GM10248 (cell line): Measurements from ENCODE around the gene PSMB3.
"Not testable (repeated sequence)": the region's sequence is repeated elsewhere in the genome, so short reads cannot be mapped to it uniquely, and the experiment has no call there.

Source experiments
- CTCF ChIA-PET: fragments of 300-600 bp; sonication (Branson Sonifier 250); formaldehyde crosslinking; extraction: SDS; loops from one replicate; lab custom pipeline; 2021; ENCODE audit warnings: antibody characterized with exemption; lab: Yijun Ruan, JAX
- POLR2A ChIA-PET: fragments of 350-650 bp; sonication (Branson Sonifier 250); formaldehyde crosslinking; extraction: SDS; loops from one replicate; lab custom pipeline; 2020; ENCODE audit warnings: antibody characterized with exemption; lab: Yijun Ruan, JAX
- DNase-seq: peaks from one replicate; pipeline ENCODE4 v3.0.0; 2012; ENCODE audit errors: extremely low spot score
- TF ChIP-seq, protein P1 (sequence below): IDR thresholded peaks from 2 replicates; pipeline ENCODE4 v1.5.1; 2012; ENCODE audit warnings: mild to moderate bottlenecking, low read depth; ENCODE audit errors: extremely low read depth, missing control alignments, control extremely low read depth

Gene PSMB3

DNA sequence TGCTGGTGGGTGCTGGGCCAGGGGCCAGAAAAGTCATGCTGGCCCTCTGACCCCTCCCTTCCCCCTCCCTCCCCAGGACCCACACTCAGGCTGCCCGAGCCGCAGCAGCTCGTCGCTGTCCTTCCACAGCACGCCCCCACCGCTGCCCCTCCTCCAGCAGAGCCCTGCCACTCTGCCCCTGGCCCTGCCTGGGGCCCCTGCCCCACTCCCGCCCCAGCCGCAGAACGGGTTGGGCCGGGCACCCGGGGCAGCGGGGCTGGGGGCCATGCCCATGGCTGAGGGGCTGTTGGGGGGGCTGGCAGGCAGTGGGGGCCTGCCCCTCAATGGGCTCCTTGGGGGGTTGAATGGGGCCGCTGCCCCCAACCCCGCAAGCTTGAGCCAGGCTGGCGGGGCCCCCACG lies 30.7 kb upstream of the PSMB3 start:
- CTCF ChIA-PET, result interaction anchor here (1.0 to 2.7 kb wide), 2 partner anchors 11 to 14 kb away, joined by 3 to 18 read pairs; no protein-coding TSS in a partner anchor
- TF ChIP-seq, protein P1, sequence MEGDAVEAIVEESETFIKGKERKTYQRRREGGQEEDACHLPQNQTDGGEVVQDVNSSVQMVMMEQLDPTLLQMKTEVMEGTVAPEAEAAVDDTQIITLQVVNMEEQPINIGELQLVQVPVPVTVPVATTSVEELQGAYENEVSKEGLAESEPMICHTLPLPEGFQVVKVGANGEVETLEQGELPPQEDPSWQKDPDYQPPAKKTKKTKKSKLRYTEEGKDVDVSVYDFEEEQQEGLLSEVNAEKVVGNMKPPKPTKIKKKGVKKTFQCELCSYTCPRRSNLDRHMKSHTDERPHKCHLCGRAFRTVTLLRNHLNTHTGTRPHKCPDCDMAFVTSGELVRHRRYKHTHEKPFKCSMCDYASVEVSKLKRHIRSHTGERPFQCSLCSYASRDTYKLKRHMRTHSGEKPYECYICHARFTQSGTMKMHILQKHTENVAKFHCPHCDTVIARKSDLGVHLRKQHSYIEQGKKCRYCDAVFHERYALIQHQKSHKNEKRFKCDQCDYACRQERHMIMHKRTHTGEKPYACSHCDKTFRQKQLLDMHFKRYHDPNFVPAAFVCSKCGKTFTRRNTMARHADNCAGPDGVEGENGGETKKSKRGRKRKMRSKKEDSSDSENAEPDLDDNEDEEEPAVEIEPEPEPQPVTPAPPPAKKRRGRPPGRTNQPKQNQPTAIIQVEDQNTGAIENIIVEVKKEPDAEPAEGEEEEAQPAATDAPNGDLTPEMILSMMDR, result no peak
- POLR2A ChIA-PET, result interaction anchor here (1.5 kb wide), 1 partner anchor 30 kb away, joined by 3 read pairs; the partner anchor contains the start of gene PSMB3
- no peak for DNase-seq

DNA sequence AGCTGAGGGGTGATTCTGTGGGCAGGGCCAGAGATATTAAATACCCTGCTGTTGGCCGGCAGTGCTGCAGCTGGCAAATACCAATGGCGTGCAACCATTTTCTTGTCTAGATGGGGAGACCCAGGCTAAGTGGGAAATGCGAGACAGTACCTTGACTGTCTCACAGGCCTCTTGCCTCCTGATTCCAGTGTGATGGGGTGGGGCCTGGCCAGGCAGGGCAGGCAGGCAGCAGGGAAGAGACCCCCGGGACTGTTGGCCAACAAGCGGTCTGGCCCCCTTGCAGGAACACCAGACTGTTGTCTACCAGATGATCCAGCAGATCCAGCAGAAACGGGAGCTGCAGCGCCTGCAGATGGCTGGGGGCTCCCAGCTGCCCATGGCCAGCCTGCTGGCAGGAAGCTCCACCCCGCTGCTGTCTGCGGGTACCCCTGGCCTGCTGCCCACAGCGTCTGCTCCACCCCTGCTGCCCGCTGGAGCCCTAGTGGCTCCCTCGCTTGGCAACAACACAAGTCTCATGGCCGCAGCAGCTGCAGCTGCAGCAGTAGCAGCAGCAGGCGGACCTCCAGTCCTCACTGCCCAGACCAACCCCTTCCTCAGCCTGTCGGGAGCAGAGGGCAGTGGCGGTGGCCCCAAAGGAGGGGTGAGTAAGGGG lies 28.1 kb upstream of the PSMB3 start:
- TF ChIP-seq, protein P1, result no peak
- CTCF ChIA-PET, result interaction anchor here (0.9 to 1.4 kb wide), 4 partner anchors 10 to 15 kb away, joined by 3 read pairs; no protein-coding TSS in a partner anchor
- POLR2A ChIA-PET, result no interaction called here
- no peak for DNase-seq

- CTCF ChIA-PET, result interaction anchor here (0.9 to 1.4 kb wide), 3 partner anchors 9 to 16 kb away, joined by 3 read pairs; no protein-coding TSS in a partner anchor
- no peak for DNase-seq
- TF ChIP-seq, protein P1, result no peak
- POLR2A ChIA-PET, result no interaction called here
Measured at GRCh38 chr17:38725066-38725465, 27.5 kb upstream of the PSMB3 start.

DNA sequence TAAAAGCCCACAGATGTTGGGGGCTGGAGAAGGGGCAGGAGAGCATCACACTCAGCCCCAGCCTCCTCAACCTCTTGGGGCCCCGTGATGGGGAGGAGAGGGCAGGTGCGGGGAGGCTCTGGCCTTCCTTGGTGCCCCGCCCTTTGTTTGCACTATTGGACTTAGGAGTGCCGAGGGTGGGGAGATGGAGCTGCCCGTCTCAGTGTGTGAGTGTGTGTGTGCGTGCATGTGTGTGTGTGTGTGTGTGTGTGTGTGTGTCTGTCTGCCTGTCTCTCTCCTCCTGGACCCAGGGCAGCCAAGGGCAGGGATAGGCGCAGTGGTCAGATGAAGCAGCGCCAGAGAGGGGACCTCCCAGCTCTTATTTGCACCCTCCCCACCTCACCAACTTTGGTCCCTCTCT lies 26.4 kb upstream of the PSMB3 start:
- ChIA-PET CTCF (interaction anchor here (3.5 kb wide), 1 partner anchor 8 kb away, joined by 21 read pairs; no protein-coding TSS in a partner anchor), POLR2A (interaction anchor here (0.7 kb wide), 1 partner anchor 92 kb away, joined by 3 read pairs; no protein-coding TSS in a partner anchor)
- DNase-seq, result not testable (repeated sequence)

- TF ChIP-seq, protein P1, result no peak
- CTCF ChIA-PET, result interaction anchor here (0.7 to 3.5 kb wide), 9 partner anchors 10 to 170 kb away, joined by 3 to 21 read pairs (median 4); no protein-coding TSS in a partner anchor
- POLR2A ChIA-PET, result no interaction called here
- no peak for DNase-seq
Measured at GRCh38 chr17:38727736-38728135, 24.8 kb upstream of the PSMB3 start.

GRCh38 chr17:38728290-38728831 lies 24.2 kb upstream of the PSMB3 start:
- DNase-seq, result no peak
- ChIA-PET CTCF (interaction anchor here (0.7 to 3.5 kb wide), 15 partner anchors 9 to 437 kb away, joined by 3 to 21 read pairs (median 4); no protein-coding TSS in a partner anchor), POLR2A (interaction anchor here (1.0 kb wide), 1 partner anchor 19 kb away, joined by 3 read pairs; no protein-coding TSS in a partner anchor)
- TF ChIP-seq, protein P1, result no peak

- no peak for DNase-seq
- ChIA-PET POLR2A (no interaction called here), CTCF (interaction anchor here (0.6 to 3.5 kb wide), 9 partner anchors 11 to 435 kb away, joined by 3 to 21 read pairs (median 5); no protein-coding TSS in a partner anchor)
- TF ChIP-seq, protein P1, result no peak
Measured at GRCh38 chr17:38729368-38729885, 23.1 kb upstream of the PSMB3 start.
